Measurements from ENCODE around the gene RAP1B. TPM values are rescaled to one million over a fixed set of nuclear protein-coding genes. Genes with fewer than 3 reads are reported as not detected.

Gene RAP1B
- total and polyA plus RNA-seq, 2 donors (not counting 3 experiments of a cell fraction or from before 2014, with no cell fraction given) = 147 to 174 TPM

- Histone ChIP-seq H3K9me3 (replicated peaks; ENCODE audit: control insufficient read depth, insufficient read depth, low read length) (no peaks in the 10 kb centered on the region), H3K9me1 (replicated peaks; ENCODE audit: control insufficient read depth, extremely low read depth, insufficient read depth, low read length) (no peaks in the 10 kb centered on the region), H4K20me1 (replicated peaks; ENCODE audit: control insufficient read depth, extremely low read depth, insufficient read depth, low read length) (no peaks in the 10 kb centered on the region), H3K27me3 (ENCODE audit: control insufficient read depth in 2 of 2, insufficient read depth in 2 of 2, low read length in 2 of 2) (no peaks in the 10 kb centered on the region), H3K4me3 (replicated peaks in 1 of 3; ENCODE audit: insufficient read depth in 1 of 3, low read depth in 1 of 3, low read length in 3 of 3) (no peak overlapping the region), H3K79me2 (ENCODE audit: control insufficient read depth, insufficient read depth, low read length) (no peaks in the 10 kb centered on the region), H3K36me3 (ENCODE audit: control insufficient read depth in 2 of 2, extremely low read depth in 1 of 2, insufficient read depth in 2 of 2, low read length in 2 of 2) (no peaks in the 10 kb centered on the region), H2AFZ (ENCODE audit: low read depth, low read length) (no peak overlapping the region), H3K27ac (ENCODE audit: insufficient read depth, low read depth, low read length) (no peak overlapping the region), H3K4me2 (ENCODE audit: insufficient read depth, low read length) (no peak overlapping the region), H3K4me1 (ENCODE audit: control insufficient read depth, extremely low read depth, insufficient read depth, low read length) (peaks cover 3% of the 10 kb centered on the region), H3K9ac (replicated peaks; ENCODE audit: extremely low read depth, insufficient read depth, low read length) (no peak overlapping the region)
- BruUV-seq (replicated peaks) = no TSS peak
- CTCF ChIA-PET = no interaction called here
- POLR2A ChIA-PET = no interaction called here
- TF ChIP-seq FOS (IDR thresholded peaks at IDR 0.05; ENCODE audit: borderline replicate concordance, insufficient read depth, low read length) (no peak), MAX (IDR thresholded peaks at IDR 0.05; ENCODE audit: insufficient read depth, insufficient read length) (no peak)
- FAIRE-seq (no peak), DNase-seq (ENCODE audit: low read depth, low spot score) (no peak)
- intact Hi-C loops (cut with micrococcal nuclease) (no loop called here), dilution Hi-C loops (cut with MboI; ENCODE audit: extremely low pct_ligation_motif_present, low sequenced_read_pairs) (no loop called here)
Measured at GRCh38 chr12:68673788-68674187, 63.1 kb downstream of the RAP1B start.

- DNase-seq (ENCODE audit: low read depth, low spot score) = no peak
- no peak overlapping the region for H3K4me2 ChIP-seq (ENCODE audit: insufficient read depth, low read length)
- no peaks in the 10 kb centered on the region for H3K79me2 ChIP-seq (ENCODE audit: control insufficient read depth, insufficient read depth, low read length)
- CTCF ChIA-PET = no interaction called here
- no peaks in the 10 kb centered on the region for H3K9me1 ChIP-seq (replicated peaks; ENCODE audit: control insufficient read depth, extremely low read depth, insufficient read depth, low read length)
- no peaks in the 10 kb centered on the region for H3K36me3 ChIP-seq (ENCODE audit: control insufficient read depth in 2 of 2, extremely low read depth in 1 of 2, insufficient read depth in 2 of 2, low read length in 2 of 2)
- intact Hi-C loops (cut with micrococcal nuclease) = no loop called here
- H3K9ac ChIP-seq (replicated peaks; ENCODE audit: extremely low read depth, insufficient read depth, low read length) = no peak overlapping the region
- no peak overlapping the region for H3K4me3 ChIP-seq (replicated peaks in 1 of 3; ENCODE audit: insufficient read depth in 1 of 3, low read depth in 1 of 3, low read length in 3 of 3)
- POLR2A ChIA-PET = no interaction called here
- peaks cover 3% of the 10 kb centered on the region for H3K4me1 ChIP-seq (ENCODE audit: control insufficient read depth, extremely low read depth, insufficient read depth, low read length)
- H3K27ac ChIP-seq (ENCODE audit: insufficient read depth, low read depth, low read length) = no peak overlapping the region
- no peak for FAIRE-seq
- dilution Hi-C loops (cut with MboI; ENCODE audit: extremely low pct_ligation_motif_present, low sequenced_read_pairs) = no loop called here
- H3K27me3 ChIP-seq (ENCODE audit: control insufficient read depth in 2 of 2, insufficient read depth in 2 of 2, low read length in 2 of 2) = no peaks in the 10 kb centered on the region
- no peak overlapping the region for H2AFZ ChIP-seq (ENCODE audit: low read depth, low read length)
- no peaks in the 10 kb centered on the region for H4K20me1 ChIP-seq (replicated peaks; ENCODE audit: control insufficient read depth, extremely low read depth, insufficient read depth, low read length)
- TF ChIP-seq GATA2 (IDR thresholded peaks at IDR 0.05; ENCODE audit: insufficient read depth, insufficient read length, low read depth, low read length) = no peak
- no peak for TF ChIP-seq FOS (IDR thresholded peaks at IDR 0.05; ENCODE audit: borderline replicate concordance, insufficient read depth, low read length)
- TF ChIP-seq JUN (IDR thresholded peaks at IDR 0.05; ENCODE audit: borderline replicate concordance, insufficient read depth, insufficient read length, low read depth) = no peak
- BruUV-seq (replicated peaks) = no TSS peak
- H3K9me3 ChIP-seq (replicated peaks; ENCODE audit: control insufficient read depth, insufficient read depth, low read length) = no peaks in the 10 kb centered on the region
Measured at GRCh38 chr12:68674376-68674775, 63.7 kb downstream of the RAP1B start.
